ENCODE data around the gene WDR59. TPM values are rescaled to one million over a fixed set of nuclear protein-coding genes. Genes with fewer than 3 reads are reported as not detected.

The WDR59 gene
- total RNA-seq, 2 donors from 2014 or later: 105 to 110 TPM

GRCh38 chr16:74926805-74927204 is 58.1 kb downstream of the WDR59 start:
- Histone ChIP-seq H3K9me3 (ENCODE audit: control insufficient read depth, low read length) (no peaks in the 10 kb centered on the region), H3K4me3 (ENCODE audit: low read length) (no peak overlapping the region), H3K27me3 (ENCODE audit: control insufficient read depth, insufficient read depth, low read length, poor library complexity, severe bottlenecking) (no peaks in the 10 kb centered on the region), H3K4me1 (ENCODE audit: control insufficient read depth, insufficient read depth, low read length) (no peaks in the 10 kb centered on the region), H3K9ac (ENCODE audit: extremely low read depth, low read length, poor library complexity, severe bottlenecking) (no peak overlapping the region), H3K27ac (ENCODE audit: low read depth, low read length) (no peak overlapping the region), H3K36me3 (ENCODE audit: control insufficient read depth, insufficient read depth, low read length) (peaks cover 44% of the 10 kb centered on the region)
- Mint-ChIP-seq H3K27me3 (ENCODE audit: insufficient read depth) (no peaks in the 10 kb centered on the region), H3K36me3 (ENCODE audit: low read depth) (peaks cover 63% of the 10 kb centered on the region), H3K9me3 (no peaks in the 10 kb centered on the region), H3K4me1 (no peaks in the 10 kb centered on the region), H3K4me3 (no peak overlapping the region), H3K27ac (no peak overlapping the region)
- TF ChIP-seq CTCF (conservative IDR thresholded peaks at IDR 0.05): no peak
- no peak for DNase-seq
- 93 to 100% methylated on average over 1 to 3 of the region's 3 CpGs for WGBS, 2 experiments (ENCODE audit: insufficient coverage in 1 of 2, insufficient read length in 1 of 2)

- Mint-ChIP-seq H3K4me1 (no peaks in the 10 kb centered on the region), H3K36me3 (ENCODE audit: low read depth) (peaks cover 63% of the 10 kb centered on the region), H3K27ac (peak overlapping the region; percentile 1), H3K4me3 (no peak overlapping the region), H3K9me3 (no peaks in the 10 kb centered on the region), H3K27me3 (ENCODE audit: insufficient read depth) (no peaks in the 10 kb centered on the region)
- Histone ChIP-seq H3K27me3 (ENCODE audit: control insufficient read depth, insufficient read depth, low read length, poor library complexity, severe bottlenecking) (no peaks in the 10 kb centered on the region), H3K4me1 (ENCODE audit: control insufficient read depth, insufficient read depth, low read length) (no peaks in the 10 kb centered on the region), H3K9ac (ENCODE audit: extremely low read depth, low read length, poor library complexity, severe bottlenecking) (no peak overlapping the region), H3K4me3 (ENCODE audit: low read length) (no peak overlapping the region), H3K36me3 (ENCODE audit: control insufficient read depth, insufficient read depth, low read length) (peaks cover 40% of the 10 kb centered on the region), H3K9me3 (ENCODE audit: control insufficient read depth, low read length) (no peaks in the 10 kb centered on the region), H3K27ac (ENCODE audit: low read depth, low read length) (no peak overlapping the region)
- no peak for TF ChIP-seq CTCF (conservative IDR thresholded peaks at IDR 0.05)
- 92 to 98% methylated on average over 8 to 10 of the region's 10 CpGs for WGBS, 2 experiments (ENCODE audit: insufficient coverage in 1 of 2, insufficient read length in 1 of 2)
- DNase-seq: no peak
Observed at GRCh38 chr16:74923766-74924460, 61.0 kb downstream of the WDR59 start.

- H3K36me3 ChIP-seq (ENCODE audit: control insufficient read depth, insufficient read depth, low read length): peaks cover 50% of the 10 kb centered on the region
- peaks cover 66% of the 10 kb centered on the region for H3K36me3 Mint-ChIP-seq (ENCODE audit: low read depth)
- no peak overlapping the region for H3K4me3 ChIP-seq (ENCODE audit: low read length)
- H3K27me3 Mint-ChIP-seq (ENCODE audit: insufficient read depth): no peaks in the 10 kb centered on the region
- H3K4me1 ChIP-seq (ENCODE audit: control insufficient read depth, insufficient read depth, low read length): no peaks in the 10 kb centered on the region
- H3K9me3 Mint-ChIP-seq: no peaks in the 10 kb centered on the region
- no peaks in the 10 kb centered on the region for H3K27me3 ChIP-seq (ENCODE audit: control insufficient read depth, insufficient read depth, low read length, poor library complexity, severe bottlenecking)
- H3K4me3 Mint-ChIP-seq: no peak overlapping the region
- H3K9me3 ChIP-seq (ENCODE audit: control insufficient read depth, low read length): no peaks in the 10 kb centered on the region
- H3K27ac ChIP-seq (ENCODE audit: low read depth, low read length): no peak overlapping the region
- no peak for TF ChIP-seq CTCF (conservative IDR thresholded peaks at IDR 0.05)
- no peaks in the 10 kb centered on the region for H3K4me1 Mint-ChIP-seq
- H3K9ac ChIP-seq (ENCODE audit: extremely low read depth, low read length, poor library complexity, severe bottlenecking): no peak overlapping the region
- no peak overlapping the region for H3K27ac Mint-ChIP-seq
- no peak for DNase-seq
- WGBS, 2 experiments (ENCODE audit: insufficient coverage in 1 of 2, insufficient read length in 1 of 2): 98 to 99% methylated on average over 8 to 11 of the region's 11 CpGs
Observed at GRCh38 chr16:74922150-74923138, 62.5 kb downstream of the WDR59 start.
